Measurements from ENCODE around the gene RNF181.
"Not testable (repeated sequence)": the region's sequence is repeated elsewhere in the genome, so short reads cannot be mapped to it uniquely, and the experiment has no call there.

Gene RNF181

DNA sequence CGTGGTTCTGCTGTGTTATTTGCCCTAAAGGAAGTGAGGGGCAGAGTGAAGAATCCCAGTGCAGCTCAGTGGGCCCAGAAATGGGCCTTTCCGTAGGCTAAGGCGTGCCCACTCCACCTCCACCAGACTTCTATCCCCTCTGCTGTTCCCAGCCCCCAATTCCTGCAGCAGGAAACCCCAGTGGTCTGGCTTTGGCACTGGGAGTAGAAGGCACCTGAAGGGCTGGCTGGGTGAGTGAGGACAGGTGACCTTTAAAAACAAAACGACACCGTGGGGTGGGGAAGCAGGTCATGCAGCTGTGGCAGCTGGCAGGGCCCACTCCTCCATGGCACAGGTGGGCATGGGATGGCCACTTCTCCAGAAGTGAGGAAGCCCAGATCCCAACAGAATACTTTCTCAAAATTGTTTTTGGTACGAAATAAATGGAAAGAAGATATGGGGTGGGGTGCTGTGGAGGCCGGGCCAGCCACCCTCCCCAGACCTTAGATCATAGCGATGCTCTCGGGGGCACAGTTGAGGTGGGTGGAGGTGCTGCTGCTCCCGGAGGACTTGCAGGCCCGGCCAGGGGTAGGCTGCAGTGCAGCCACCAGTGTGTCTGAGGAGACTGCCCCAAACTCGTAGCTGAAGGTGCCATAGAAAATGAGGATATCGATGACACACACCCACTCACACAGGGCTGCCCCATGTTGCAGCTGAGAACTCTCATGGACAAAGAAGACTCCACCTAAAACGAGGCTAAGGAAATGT, 3.2 kb downstream of the RNF181 start:
- H3K36me3 Mint-ChIP-seq, result peaks cover 13% of the 10 kb centered on the region
- no peaks in the 10 kb centered on the region for H3K9me3 Mint-ChIP-seq
- peaks cover 67% of the 10 kb centered on the region for H3K4me1 Mint-ChIP-seq
- H3K4me3 Mint-ChIP-seq, result no peak overlapping the region
- ATAC-seq, result no peak
- H3K27ac Mint-ChIP-seq, result no peak overlapping the region
- H3K27me3 Mint-ChIP-seq, result no peaks in the 10 kb centered on the region

DNA sequence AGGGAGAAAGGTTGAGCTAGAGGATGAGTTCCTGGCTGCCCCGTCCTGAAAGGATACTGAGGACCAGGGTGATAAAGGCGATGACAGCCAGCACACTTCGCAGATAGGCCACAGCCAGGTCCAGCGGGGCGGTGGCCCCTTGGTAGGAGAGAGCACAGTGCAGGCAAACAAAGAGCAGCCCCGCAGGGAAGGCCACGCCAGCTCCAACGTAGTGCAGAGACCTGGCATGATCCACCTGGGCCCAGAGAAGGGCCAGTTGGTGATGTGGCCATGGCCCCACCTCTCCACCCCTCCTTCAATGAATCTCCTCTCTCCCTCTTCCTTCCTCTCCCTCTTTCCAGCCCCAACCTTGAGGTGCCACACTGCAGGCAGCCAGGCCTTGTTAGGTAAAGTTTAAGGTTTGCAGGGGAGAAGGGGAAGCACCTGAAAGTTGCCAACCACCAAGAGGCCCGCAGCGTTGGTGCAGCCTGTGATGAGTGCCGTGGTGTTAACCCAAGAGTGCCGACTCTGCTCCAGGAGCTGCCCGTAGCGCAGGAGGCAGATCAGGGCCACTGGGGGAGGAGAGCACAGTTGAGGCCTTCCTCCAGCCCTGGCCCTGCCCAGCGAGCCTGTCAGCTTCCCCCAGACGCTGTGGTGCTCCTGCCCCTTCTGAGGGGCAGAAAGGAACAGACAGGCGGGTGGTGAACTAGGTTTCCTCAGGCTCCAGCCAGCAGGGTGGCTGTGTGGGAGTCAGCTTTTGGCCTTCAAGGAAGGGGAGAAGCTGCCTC, 4.1 kb downstream of the RNF181 start:
- H3K4me3 Mint-ChIP-seq, result no peak overlapping the region
- no peak for ATAC-seq
- H3K27me3 Mint-ChIP-seq, result no peaks in the 10 kb centered on the region
- peak overlapping the region; percentile 44 for H3K27ac Mint-ChIP-seq
- peaks cover 13% of the 10 kb centered on the region for H3K36me3 Mint-ChIP-seq
- H3K9me3 Mint-ChIP-seq, result no peaks in the 10 kb centered on the region
- peaks cover 65% of the 10 kb centered on the region for H3K4me1 Mint-ChIP-seq

DNA sequence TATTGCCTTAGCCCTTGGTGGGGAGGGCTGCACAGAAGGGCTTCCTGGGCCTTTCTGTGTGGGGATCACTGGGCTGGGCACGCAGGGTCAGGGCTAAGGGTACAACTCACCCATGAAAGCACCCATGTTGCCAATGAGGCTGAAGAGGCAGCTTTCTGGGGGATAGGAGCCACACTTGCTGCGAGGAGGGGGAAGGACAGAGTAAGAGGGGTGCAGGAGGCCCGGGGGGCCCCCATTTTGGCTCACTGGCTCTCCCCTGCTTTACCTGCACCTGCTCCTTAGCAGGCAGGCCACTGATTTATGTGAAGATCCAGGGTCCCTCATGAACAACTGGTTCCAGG, 4.7 kb downstream of the RNF181 start:
- no peaks in the 10 kb centered on the region for H3K27me3 Mint-ChIP-seq
- peaks cover 63% of the 10 kb centered on the region for H3K4me1 Mint-ChIP-seq

DNA sequence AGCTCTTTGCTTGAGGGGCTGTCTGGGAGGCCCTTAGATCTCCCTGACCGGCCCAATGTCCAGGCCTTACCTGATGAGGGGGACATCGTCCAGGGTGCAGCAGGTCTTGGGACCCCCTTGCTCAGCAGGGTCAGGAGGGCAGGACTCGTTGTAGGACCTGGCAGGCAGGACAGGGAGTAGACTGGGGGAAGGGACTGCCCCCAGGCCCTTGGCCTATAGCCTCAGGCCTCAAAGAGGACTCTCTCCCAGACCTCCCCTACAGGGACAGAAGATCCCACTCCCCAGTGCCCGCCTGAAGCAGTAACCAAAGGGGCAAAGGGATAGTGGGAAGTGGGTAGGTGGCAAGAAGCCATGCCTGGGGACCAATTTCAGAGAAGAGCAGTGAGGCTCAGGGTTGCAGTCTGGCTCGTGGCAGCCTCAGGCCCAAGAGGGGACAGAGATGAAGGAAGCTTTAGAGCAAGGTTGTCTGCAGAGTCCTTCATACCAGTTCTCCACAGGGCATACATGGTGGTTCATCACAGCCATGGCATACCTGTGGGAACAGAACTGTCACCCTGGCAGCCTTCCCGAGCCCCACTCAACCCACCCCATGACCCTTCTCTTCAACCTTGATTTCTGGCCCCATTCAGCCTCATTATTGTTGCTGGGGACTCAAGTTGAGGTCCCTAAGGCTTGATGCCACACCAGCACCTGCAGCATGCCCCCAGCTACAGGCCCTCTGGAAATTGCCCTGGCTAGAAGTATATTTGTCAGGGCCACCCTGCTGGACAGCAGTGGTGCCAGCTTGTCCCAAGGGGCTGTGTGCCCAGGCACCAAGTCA, 5.6 kb downstream of the RNF181 start:
- peaks cover 54% of the 10 kb centered on the region for H3K4me1 Mint-ChIP-seq
- H3K27ac Mint-ChIP-seq, result peak overlapping the region; percentile 91
- no peak for ATAC-seq
- H3K4me3 Mint-ChIP-seq, result peak overlapping the region; percentile 92
- peaks cover 7% of the 10 kb centered on the region for H3K36me3 Mint-ChIP-seq
- no peaks in the 10 kb centered on the region for H3K9me3 Mint-ChIP-seq
- no peaks in the 10 kb centered on the region for H3K27me3 Mint-ChIP-seq

More for the DNA sequence above, 4.7 kb downstream of the RNF181 start:
- peaks cover 13% of the 10 kb centered on the region for H3K36me3 Mint-ChIP-seq
- no peak overlapping the region for H3K4me3 Mint-ChIP-seq
- peak overlapping the region; percentile 44 for H3K27ac Mint-ChIP-seq
- H3K9me3 Mint-ChIP-seq, result no peaks in the 10 kb centered on the region
- ATAC-seq, result no peak

DNA sequence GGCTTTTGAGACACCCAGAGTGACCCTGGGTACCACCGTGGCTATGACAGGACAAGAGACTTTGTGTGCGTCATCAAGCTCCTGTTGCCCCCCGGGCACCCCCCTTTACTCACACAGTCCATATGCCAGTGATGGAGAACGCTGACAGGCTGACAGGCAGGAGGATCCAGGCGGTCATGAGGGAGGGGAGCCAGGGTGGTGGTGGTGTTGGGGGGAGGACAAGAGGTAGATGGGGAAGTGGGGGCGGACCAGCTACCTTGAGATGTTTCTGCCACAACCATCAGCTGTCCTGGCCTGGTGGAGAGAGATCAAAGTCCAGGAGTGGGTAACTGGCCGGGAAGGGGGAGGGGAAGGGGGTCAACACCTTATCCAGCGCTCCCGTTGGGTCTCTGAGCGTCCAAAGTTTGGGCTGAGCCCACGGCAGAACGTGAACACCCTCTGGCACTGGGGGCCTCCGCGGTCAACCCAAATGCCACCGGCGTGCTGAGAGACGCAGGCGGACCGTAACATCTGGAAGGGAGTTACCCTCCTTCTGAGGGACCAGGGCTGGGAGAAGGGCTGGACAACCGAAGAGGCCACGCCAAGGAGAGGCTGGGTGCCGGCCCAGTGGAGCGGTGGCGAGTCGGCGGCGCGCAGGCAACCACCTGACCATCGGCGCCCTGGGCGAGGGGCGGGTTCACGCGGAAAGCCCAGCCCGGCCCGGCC, 6.4 kb downstream of the RNF181 start:
- peak; percentile 66 for ATAC-seq
- no peaks in the 10 kb centered on the region for H3K27me3 Mint-ChIP-seq
- H3K9me3 Mint-ChIP-seq, result no peaks in the 10 kb centered on the region
- H3K4me3 Mint-ChIP-seq, result peak overlapping the region; percentile 92
- peaks cover 12% of the 10 kb centered on the region for H3K36me3 Mint-ChIP-seq
- H3K4me1 Mint-ChIP-seq, result peaks cover 50% of the 10 kb centered on the region
- H3K27ac Mint-ChIP-seq, result peak overlapping the region; percentile 91

DNA sequence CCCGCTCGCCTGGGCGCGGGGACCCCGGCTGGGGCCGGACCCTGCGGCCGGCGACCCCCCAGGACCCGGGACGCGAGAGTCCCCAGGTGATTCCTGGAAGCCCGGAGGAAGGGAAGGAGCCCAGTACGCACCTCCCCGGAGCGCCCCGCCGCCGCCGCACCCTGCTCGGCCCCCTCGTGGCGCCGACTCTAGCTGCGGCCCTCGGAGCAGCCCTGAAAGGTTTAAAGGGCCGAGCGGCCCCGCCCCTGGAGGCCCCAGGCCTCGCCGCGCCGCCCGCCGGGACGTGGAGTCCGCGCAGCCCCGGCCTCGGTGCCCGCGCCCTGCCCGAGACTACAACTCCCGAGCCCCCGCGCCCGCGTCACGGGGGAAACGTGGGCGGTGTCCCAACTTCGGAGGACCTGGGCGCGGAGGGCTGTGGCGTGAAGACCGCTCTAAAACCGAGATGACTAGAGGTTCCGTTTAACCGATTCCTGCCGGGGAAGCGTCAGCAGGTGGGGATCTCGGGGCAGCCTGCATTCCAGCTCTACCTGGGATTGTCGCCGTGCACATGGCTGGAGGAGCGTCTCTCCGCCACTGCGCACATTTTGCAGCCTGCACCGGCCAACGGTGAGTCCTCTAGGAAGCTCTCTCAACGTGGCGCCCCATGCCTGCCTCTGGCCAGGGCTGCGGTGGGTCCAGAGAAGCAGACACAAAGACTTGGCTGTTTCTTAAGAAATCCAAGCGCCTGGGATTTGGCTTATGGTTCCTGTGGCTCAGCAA, 7.1 kb downstream of the RNF181 start, which contains the start of gene TMEM150A:
Gene TMEM150A, minus strand, starts transcription at position 223 of the 759 bp plus-strand sequence. CDS start 750 bp downstream, outside the sequence.
- no peaks in the 10 kb centered on the region for H3K9me3 Mint-ChIP-seq
- peak; percentile 99 for ATAC-seq
- peaks cover 15% of the 10 kb centered on the region for H3K36me3 Mint-ChIP-seq
- peaks cover 47% of the 10 kb centered on the region for H3K4me1 Mint-ChIP-seq
- peak within 1 kb of the TSS; percentile 92 for H3K4me3 Mint-ChIP-seq
- no peaks in the 10 kb centered on the region for H3K27me3 Mint-ChIP-seq
- peak within 1 kb of the TSS; percentile 91 for H3K27ac Mint-ChIP-seq

DNA sequence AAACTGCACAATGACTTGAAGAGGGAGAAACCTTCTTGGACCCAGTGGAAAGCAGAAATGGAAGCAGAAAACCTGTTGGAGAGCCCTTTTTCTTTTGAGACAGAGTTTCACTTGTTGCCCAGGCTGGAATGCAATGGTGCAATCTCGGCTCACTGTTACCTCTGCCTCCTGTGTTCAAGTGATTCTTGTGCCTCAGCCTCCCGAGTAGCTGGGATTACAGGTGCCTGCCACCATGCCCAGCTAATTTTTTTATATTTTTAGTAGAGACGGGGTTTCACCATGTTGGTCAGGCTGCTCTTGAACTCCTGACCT, 8.5 kb downstream of the RNF181 start:
- H3K27ac Mint-ChIP-seq, ATAC-seq, H3K27me3 Mint-ChIP-seq, H3K9me3 Mint-ChIP-seq: not testable (repeated sequence)
- Mint-ChIP-seq H3K4me3 (peak overlapping the region; percentile 92), H3K4me1 (peaks cover 58% of the 10 kb centered on the region), H3K36me3 (peaks cover 26% of the 10 kb centered on the region)

DNA sequence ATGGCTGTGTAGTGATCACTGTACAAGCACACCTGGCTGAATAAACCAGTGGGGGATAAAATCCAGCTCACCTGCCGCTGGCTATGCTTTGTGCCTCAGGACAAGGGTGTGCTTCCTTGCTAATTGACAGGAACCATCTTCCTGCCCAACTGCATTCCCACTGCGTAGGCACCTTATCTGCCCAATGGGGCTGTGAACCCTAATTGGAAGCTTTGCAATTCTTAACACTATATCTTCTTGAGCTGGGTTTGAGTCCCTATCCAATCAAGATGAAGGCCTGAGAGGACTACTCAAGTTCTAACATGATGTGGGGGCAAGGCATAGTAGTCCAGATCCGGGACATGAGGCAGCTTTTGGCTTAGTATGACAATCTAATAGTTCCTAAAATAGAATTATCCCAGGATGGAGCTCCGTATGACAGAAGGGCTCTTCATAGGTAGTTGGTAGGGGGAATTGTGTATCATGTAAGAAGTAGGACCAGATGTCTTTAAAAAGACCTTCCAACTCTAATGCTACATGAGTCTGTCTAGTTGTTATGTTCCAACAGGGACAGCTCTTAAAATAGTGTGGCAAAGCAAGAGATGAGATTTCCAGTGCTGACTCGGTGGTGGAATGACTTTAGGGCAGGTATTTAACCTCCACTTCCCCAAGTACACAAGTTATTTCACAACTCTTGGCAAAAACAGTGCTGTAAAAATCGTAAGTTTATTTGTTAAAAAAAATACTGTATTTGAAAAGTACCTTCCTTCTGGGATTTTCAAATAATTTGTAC, 9.2 kb downstream of the RNF181 start:
- Mint-ChIP-seq H3K9me3 (no peaks in the 10 kb centered on the region), H3K27ac (no peak overlapping the region), H3K36me3 (peaks cover 28% of the 10 kb centered on the region), H3K27me3 (no peaks in the 10 kb centered on the region), H3K4me1 (peaks cover 60% of the 10 kb centered on the region), H3K4me3 (no peak overlapping the region)
- no peak for ATAC-seq

DNA sequence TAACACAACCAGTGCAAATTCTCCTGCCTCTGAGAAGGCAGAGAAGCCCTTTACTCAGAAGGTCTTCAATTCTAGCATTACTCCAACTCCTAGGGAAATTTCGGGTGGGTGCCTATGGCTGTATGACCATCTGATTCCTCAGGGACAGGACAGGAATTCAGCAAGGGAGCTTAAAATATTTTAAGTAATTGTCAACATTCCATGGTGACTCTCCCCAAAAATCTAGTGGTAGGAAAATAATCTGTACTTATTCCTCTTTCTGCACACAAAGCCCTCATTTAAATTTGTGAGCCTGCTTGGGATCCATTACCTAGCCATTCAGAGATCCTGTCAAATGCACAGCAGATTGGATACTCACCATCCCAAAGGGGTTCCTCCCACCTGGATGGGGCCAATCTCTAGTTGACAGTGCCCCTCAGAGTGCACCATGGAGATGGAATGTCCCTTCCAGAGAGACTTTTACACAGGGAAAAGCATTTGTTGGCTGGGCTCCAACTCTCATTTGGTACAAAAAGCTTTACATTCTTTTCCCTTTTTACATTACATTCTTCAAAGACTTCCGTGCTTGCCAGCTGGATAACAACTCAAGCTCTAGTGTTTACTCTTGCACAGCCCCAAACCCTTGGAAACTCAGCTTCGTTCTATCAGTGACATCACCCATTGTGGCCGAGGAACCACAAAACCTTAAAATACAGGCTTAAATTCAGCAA, 10.0 kb downstream of the RNF181 start:
- no peaks in the 10 kb centered on the region for H3K9me3 Mint-ChIP-seq
- H3K27ac Mint-ChIP-seq, result no peak overlapping the region
- peaks cover 53% of the 10 kb centered on the region for H3K4me1 Mint-ChIP-seq
- H3K27me3 Mint-ChIP-seq, result no peaks in the 10 kb centered on the region
- peaks cover 23% of the 10 kb centered on the region for H3K36me3 Mint-ChIP-seq
- H3K4me3 Mint-ChIP-seq, result no peak overlapping the region
- no peak for ATAC-seq

DNA sequence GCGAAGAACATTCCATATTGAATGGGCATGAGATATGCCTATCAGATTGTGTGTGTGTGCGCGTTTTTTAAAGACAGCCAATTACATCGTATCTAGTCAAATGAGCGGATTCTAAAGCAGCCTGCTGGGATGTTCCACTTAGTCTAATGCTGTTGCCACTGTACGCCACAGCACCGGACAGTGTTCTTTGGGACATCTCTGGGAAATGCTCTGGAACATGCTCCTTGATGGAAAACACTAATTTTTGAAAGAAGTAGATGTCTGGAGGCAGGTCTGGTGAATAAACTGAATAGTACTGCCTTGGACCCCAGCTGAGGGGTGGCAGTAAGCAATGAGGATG, 10.5 kb downstream of the RNF181 start:
- no peaks in the 10 kb centered on the region for H3K27me3 Mint-ChIP-seq

DNA sequence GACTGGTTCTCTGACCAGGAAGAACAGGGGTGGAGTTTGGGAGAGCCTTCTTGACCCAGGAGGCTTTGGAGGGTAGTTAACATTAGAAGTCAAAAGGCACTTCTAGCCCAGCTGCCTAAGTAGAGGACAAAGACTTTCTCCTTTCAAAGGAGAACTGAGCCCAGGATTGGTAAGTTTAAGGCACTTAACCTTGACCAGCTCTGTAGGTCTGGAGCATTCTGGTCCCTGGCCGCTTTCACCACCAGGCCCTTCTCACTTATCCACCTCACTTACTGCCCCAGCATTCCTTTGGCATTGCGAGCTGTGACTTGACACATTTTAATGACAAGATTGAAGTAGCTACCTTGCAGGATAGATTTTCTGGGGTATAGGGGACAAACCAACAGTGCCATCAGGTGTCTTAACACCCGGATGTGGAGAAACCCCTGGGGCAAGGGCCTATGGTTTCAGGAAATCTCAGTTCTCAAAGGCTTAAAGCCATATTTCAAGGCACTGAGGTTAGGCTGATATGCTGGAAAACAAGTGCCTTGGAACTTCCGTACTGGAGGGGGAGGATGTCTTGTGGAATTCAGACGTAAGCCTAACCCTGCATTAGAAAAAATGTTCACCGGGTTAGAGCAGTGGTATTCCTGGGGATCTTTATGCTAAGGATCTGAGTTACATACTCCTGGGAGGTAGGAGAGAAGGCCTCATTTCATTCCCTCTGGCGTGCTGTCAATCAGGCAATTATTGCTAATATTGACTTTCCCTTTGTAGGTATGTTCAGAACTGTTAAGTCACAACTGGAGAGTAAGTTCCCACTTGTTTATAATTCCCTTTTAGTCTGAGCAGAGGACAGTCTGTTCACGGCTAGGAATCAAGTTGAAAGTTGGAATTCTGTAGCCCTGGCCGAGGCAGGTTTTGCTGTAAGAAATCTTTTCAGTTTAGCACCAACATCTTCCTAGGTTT, 12.0 kb downstream of the RNF181 start:
- Mint-ChIP-seq H3K27ac (no peak overlapping the region), H3K36me3 (peaks cover 23% of the 10 kb centered on the region), H3K27me3 (no peaks in the 10 kb centered on the region), H3K9me3 (no peaks in the 10 kb centered on the region), H3K4me1 (peaks cover 44% of the 10 kb centered on the region), H3K4me3 (no peak overlapping the region)
- ATAC-seq, result no peak

More for the DNA sequence above, 10.5 kb downstream of the RNF181 start:
- Mint-ChIP-seq H3K27ac (no peak overlapping the region), H3K9me3 (no peaks in the 10 kb centered on the region), H3K36me3 (peaks cover 23% of the 10 kb centered on the region), H3K4me3 (no peak overlapping the region), H3K4me1 (peaks cover 49% of the 10 kb centered on the region)
- ATAC-seq, result no peak

DNA sequence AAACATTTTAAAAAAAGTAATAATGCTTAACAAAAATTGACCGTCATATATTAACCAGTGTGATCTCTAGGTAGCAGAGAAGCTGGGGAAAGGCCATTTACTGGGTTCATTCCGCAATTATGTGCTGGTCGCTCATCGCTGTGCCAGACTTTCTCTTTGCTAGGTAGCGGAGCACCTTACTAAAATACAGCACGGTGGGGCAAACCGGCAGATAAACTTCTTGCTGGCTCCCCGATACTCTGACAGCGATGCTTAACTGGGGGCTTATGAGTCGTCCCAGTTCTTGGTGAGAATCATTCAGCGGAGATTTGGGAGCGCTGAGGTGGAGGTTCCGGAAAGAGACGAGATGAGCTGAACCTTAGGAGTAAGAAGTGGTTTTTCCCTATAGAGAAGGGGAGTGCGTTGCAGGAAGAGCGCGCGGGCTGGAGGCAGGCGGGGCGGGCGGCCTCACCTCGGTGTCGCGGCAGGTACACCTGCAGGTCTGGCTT, 15.7 kb downstream of the RNF181 start:
- no peaks in the 10 kb centered on the region for H3K9me3 Mint-ChIP-seq
- H3K4me3 Mint-ChIP-seq, result peak overlapping the region; percentile 95
- peak overlapping the region; percentile 89 for H3K27ac Mint-ChIP-seq
- H3K27me3 Mint-ChIP-seq, result no peaks in the 10 kb centered on the region
- peaks cover 23% of the 10 kb centered on the region for H3K36me3 Mint-ChIP-seq
- H3K4me1 Mint-ChIP-seq, result peaks cover 28% of the 10 kb centered on the region
- ATAC-seq, result no peak
